ENCODE results near the gene CORO6.

DNA sequence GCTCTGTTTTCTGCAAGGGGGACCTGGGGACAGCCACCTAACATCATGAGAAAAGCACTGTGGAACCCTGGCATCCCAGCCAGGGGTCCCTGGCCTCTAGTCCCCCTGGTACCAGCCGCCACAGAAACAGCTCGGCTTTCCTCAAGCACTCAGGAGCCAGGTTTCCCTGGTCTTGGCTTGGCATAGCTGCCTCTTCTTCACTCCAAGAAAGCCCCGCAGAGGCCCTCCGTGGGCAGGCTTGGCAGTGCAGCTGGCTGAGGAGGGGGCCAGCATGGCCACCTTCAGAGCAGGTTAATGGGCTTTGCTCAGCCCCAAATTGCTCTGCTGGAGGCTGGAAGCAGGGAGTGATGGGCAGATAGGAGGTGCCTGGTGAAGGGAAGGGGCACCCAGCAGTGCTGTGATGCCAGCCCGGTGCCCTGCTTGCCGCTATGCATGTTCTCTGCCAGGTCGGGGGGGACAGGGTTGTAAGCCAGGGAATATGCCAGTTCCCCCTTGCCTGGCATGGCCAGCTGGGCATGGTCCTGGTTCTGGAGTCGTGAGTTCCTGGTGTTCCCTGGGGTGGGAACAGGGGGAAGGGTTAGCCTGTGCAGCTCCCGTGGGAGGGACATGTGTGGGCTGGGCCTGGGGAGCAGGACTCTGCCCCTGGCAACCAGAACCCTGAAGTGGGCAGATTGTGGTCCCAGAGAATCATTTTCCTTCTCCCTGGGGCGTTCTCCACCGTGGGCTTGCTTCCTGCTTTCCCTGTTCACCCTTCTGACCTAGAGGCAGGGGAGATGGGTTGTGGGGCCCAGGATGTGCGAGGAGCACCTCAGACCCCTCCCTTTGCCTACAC is 26.6 kb downstream of the CORO6 start:
- TF ChIP-seq, protein P1, sequence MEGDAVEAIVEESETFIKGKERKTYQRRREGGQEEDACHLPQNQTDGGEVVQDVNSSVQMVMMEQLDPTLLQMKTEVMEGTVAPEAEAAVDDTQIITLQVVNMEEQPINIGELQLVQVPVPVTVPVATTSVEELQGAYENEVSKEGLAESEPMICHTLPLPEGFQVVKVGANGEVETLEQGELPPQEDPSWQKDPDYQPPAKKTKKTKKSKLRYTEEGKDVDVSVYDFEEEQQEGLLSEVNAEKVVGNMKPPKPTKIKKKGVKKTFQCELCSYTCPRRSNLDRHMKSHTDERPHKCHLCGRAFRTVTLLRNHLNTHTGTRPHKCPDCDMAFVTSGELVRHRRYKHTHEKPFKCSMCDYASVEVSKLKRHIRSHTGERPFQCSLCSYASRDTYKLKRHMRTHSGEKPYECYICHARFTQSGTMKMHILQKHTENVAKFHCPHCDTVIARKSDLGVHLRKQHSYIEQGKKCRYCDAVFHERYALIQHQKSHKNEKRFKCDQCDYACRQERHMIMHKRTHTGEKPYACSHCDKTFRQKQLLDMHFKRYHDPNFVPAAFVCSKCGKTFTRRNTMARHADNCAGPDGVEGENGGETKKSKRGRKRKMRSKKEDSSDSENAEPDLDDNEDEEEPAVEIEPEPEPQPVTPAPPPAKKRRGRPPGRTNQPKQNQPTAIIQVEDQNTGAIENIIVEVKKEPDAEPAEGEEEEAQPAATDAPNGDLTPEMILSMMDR (IDR thresholded peaks at IDR 0.05; ENCODE audit: low read length): no peak
- no peak for TF ChIP-seq EZH2 (IDR thresholded peaks at IDR 0.05; ENCODE audit: borderline replicate concordance, low read length)

Measured in OCI-LY1 (cell line).